GM12891 (cell line): ENCODE measurements around the gene LRRFIP2.
"Not testable (repeated sequence)": the region's sequence is repeated elsewhere in the genome, so short reads cannot be mapped to it uniquely, and the experiment has no call there.

Source experiments
- PAX5 ChIP-seq: IDR thresholded peaks from 2 replicates; pipeline ENCODE4 v1.6.1; 2011; ENCODE audit warnings: low read length, moderate library complexity, mild to moderate bottlenecking; ENCODE audit not compliant: insufficient read depth, severe bottlenecking
- POLR2A ChIP-seq: IDR thresholded peaks from 2 replicates; pipeline ENCODE4 v1.6.1; 2011; ENCODE audit warnings: low read depth, low read length, control low read depth
- POLR2AphosphoS5 ChIP-seq: IDR thresholded peaks from 2 replicates; pipeline ENCODE4 v1.6.1; 2011; ENCODE audit warnings: low read depth, low read length, control low read depth
- SPI1 ChIP-seq: IDR thresholded peaks from 2 replicates; pipeline ENCODE4 v1.6.1; 2011; ENCODE audit warnings: low read depth, low read length, control low read depth
- TAF1 ChIP-seq: IDR thresholded peaks from 2 replicates; pipeline ENCODE4 v1.6.1; 2011; ENCODE audit warnings: low read depth, low read length, control low read depth

DNA sequence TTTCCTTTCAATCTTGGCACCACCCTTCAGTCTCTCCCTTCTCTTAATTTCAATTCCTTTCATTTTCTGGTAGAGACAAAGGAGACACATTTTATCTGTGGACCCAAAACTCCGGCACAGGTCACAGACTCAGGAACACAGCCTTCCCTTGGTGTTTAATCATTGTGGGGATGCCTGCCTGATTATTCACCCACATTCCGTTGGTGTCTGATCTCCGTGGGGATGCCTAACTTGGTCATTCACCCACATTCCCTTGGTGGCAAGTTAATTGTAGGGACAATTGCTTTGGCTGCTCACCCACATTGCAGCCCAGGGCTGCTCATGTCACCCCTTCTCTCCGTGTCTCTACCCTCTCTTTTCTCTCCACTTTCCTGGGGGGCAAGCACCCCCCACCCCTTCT lies 31.7 kb upstream of the LRRFIP2 start:
- TF ChIP-seq POLR2A, POLR2AphosphoS5, TAF1, SPI1, PAX5: not testable (repeated sequence)
